H9 (cell line): ENCODE results near the gene RIMOC1. TPM values are rescaled to one million over a fixed set of nuclear protein-coding genes. Genes with fewer than 3 reads are reported as not detected.

Source experiments
- DNase-seq: peaks from one replicate; pipeline ENCODE4 v3.0.0-alpha.2; 2017
- H2AFZ ChIP-seq: one replicate; pipeline ENCODE4 v1.6.1; 2013; ENCODE audit warnings: mild to moderate bottlenecking, low read length, control low read depth, moderate library complexity
- H2AK5ac ChIP-seq: 2 replicates; pipeline ENCODE4 v1.6.1; 2013; ENCODE audit warnings: low read length, control low read depth, mixed read lengths; ENCODE audit not compliant: insufficient read length
- H2BK120ac ChIP-seq: one replicate; pipeline ENCODE4 v1.6.1; 2013; ENCODE audit warnings: low read depth, mild to moderate bottlenecking, low read length, control low read depth, inconsistent platforms; ENCODE audit not compliant: poor library complexity, severe bottlenecking
- H2BK12ac ChIP-seq: 2 replicates; pipeline ENCODE4 v1.6.1; 2013; ENCODE audit warnings: low read length, control low read depth, mixed read lengths, low read depth; ENCODE audit not compliant: insufficient read length
- H2BK15ac ChIP-seq: 2 replicates; pipeline ENCODE4 v1.6.1; 2013; ENCODE audit warnings: low read depth, low read length, control low read depth
- H2BK20ac ChIP-seq: one replicate; pipeline ENCODE4 v1.6.1; 2013; ENCODE audit warnings: low read depth, mild to moderate bottlenecking, low read length, control low read depth, inconsistent platforms; ENCODE audit not compliant: poor library complexity, severe bottlenecking
- H2BK5ac ChIP-seq: 2 replicates; pipeline ENCODE4 v1.6.1; 2013; ENCODE audit warnings: low read length, control low read depth, mixed read lengths; ENCODE audit not compliant: insufficient read length
- H3K14ac ChIP-seq: 2 replicates; pipeline ENCODE4 v1.6.1; 2013; ENCODE audit warnings: low read length, control low read depth; ENCODE audit not compliant: insufficient read depth
- H3K18ac ChIP-seq: 2 replicates; pipeline ENCODE4 v1.6.1; 2013; ENCODE audit warnings: low read depth, mild to moderate bottlenecking, mixed read lengths, low read length, control low read depth; ENCODE audit not compliant: insufficient read length
- H3K23ac ChIP-seq: 2 replicates; pipeline ENCODE4 v1.6.1; 2013; ENCODE audit warnings: low read length, control low read depth, mixed read lengths, low read depth; ENCODE audit not compliant: insufficient read length
- H3K23me2 ChIP-seq: 2 replicates; pipeline ENCODE4 v1.6.1; 2013; ENCODE audit warnings: low read depth, mild to moderate bottlenecking, mixed read lengths, low read length, control low read depth; ENCODE audit not compliant: insufficient read length, poor library complexity, severe bottlenecking
- H3K27ac ChIP-seq: 2 replicates; pipeline ENCODE4 v1.5.1; 2013; ENCODE audit warnings: low read length, control low read depth, mixed read lengths, low read depth; ENCODE audit not compliant: insufficient read length
- H3K27me3 ChIP-seq: 2 replicates; pipeline ENCODE4 v1.6.1; 2013; ENCODE audit warnings: low read length, control low read depth, inconsistent platforms; ENCODE audit not compliant: insufficient read depth
- H3K4ac ChIP-seq: 2 replicates; pipeline ENCODE4 v1.6.1; 2013; ENCODE audit warnings: low read depth, mild to moderate bottlenecking, control low read depth, inconsistent platforms, low read length, moderate library complexity
- H3K4me1 ChIP-seq: 2 replicates; pipeline ENCODE4 v1.6.1; 2013; ENCODE audit warnings: low read length, control low read depth, inconsistent platforms; ENCODE audit not compliant: insufficient read depth
- H3K4me2 ChIP-seq: 2 replicates; pipeline ENCODE4 v1.6.1; 2013; ENCODE audit warnings: low read length, control low read depth, mixed read lengths; ENCODE audit not compliant: insufficient read length, insufficient read depth
- H3K56ac ChIP-seq: 2 replicates; pipeline ENCODE4 v1.6.1; 2013; ENCODE audit warnings: low read depth, mild to moderate bottlenecking, mixed read lengths, low read length, control low read depth; ENCODE audit not compliant: insufficient read length
- H3K79me1 ChIP-seq: 2 replicates; pipeline ENCODE4 v1.6.1; 2013; ENCODE audit warnings: low read depth, mild to moderate bottlenecking, moderate library complexity, low read length, control low read depth, inconsistent platforms; ENCODE audit not compliant: insufficient read depth, poor library complexity, severe bottlenecking
- H3K79me2 ChIP-seq: 2 replicates; pipeline ENCODE4 v1.6.1; 2013; ENCODE audit warnings: low read length, control low read depth, inconsistent platforms; ENCODE audit not compliant: insufficient read depth
- H3K9ac ChIP-seq: 2 replicates; pipeline ENCODE4 v1.6.1; 2013; ENCODE audit warnings: low read length, control low read depth, mixed read lengths; ENCODE audit not compliant: insufficient read length; ENCODE audit errors: extremely low read depth
- H3K9me3 ChIP-seq: one replicate; pipeline ENCODE4 v1.6.1; 2013; ENCODE audit warnings: low read depth, low read length, inconsistent platforms; ENCODE audit not compliant: control insufficient read depth
- H3T11ph ChIP-seq: one replicate; pipeline ENCODE4 v1.6.1; 2013; ENCODE audit warnings: mild to moderate bottlenecking, low read length, control low read depth, inconsistent platforms
- H4K20me1 ChIP-seq: one replicate; pipeline ENCODE4 v1.6.1; 2013; ENCODE audit not compliant: control insufficient read depth, insufficient read length, insufficient read depth
- H4K5ac ChIP-seq: 2 replicates; pipeline ENCODE4 v1.6.1; 2013; ENCODE audit warnings: low read depth, mild to moderate bottlenecking, mixed read lengths, low read length, control low read depth; ENCODE audit not compliant: insufficient read length
- H4K8ac ChIP-seq: replicated peaks from 2 replicates; pipeline ENCODE4 v1.6.1; 2013; ENCODE audit warnings: low read length, control low read depth, mixed read lengths, low read depth; ENCODE audit not compliant: insufficient read length
- H4K91ac ChIP-seq: 2 replicates; pipeline ENCODE4 v1.6.1; 2013; ENCODE audit warnings: low read depth, mild to moderate bottlenecking, moderate library complexity, mixed read lengths, low read length, control low read depth; ENCODE audit not compliant: insufficient read length
- H3K27ac Mint-ChIP-seq, 3 experiments: 2 replicates in 2 of 3; 3 replicates in 1 of 3; pipeline ENCODE4 v1.8.0; 2020 to 2021; ENCODE audit warnings: mixed read lengths in 3 of 3, mild to moderate bottlenecking in 1 of 3, moderate library complexity in 1 of 3
- H3K27me3 Mint-ChIP-seq: 2 replicates; pipeline ENCODE4 v1.8.0; 2021; ENCODE audit warnings: low read depth, mild to moderate bottlenecking, moderate library complexity, mixed read lengths
- H3K36me3 Mint-ChIP-seq, 3 experiments: 2 replicates in 2 of 3; 3 replicates in 1 of 3; pipeline ENCODE4 v1.8.0; 2020 to 2021; ENCODE audit warnings: low read depth in 3 of 3, mixed read lengths in 3 of 3; ENCODE audit not compliant: insufficient read depth in 1 of 3
- H3K4me1 Mint-ChIP-seq, 2 experiments: 2 replicates each; pipeline ENCODE4 v1.8.0; 2020; ENCODE audit warnings: mixed read lengths in 2 of 2
- H3K4me3 Mint-ChIP-seq, 2 experiments: 2 replicates in 1 of 2; 3 replicates in 1 of 2; pipeline ENCODE4 v1.8.0; 2020 to 2021; ENCODE audit warnings: mild to moderate bottlenecking in 2 of 2, mixed read lengths in 2 of 2, moderate library complexity in 1 of 2
- H3K9me3 Mint-ChIP-seq, 2 experiments: 2 replicates in 1 of 2; 3 replicates in 1 of 2; pipeline ENCODE4 v1.8.0; 2020; ENCODE audit warnings: mild to moderate bottlenecking in 2 of 2, mixed read lengths in 2 of 2, moderate library complexity in 1 of 2
- WGBS: extraction: QIAGEN DNeasy Blood & Tissue Kit; methylation state at CpG from one replicate; pipeline ENCODE4 v1.1.7; 2013; ENCODE audit warnings: missing lambda C conversion rate, low lambda C conversion rate, mixed read lengths; ENCODE audit not compliant: insufficient read length; ENCODE audit errors: extremely low coverage; 5-methylcytosine and 5-hydroxymethylcytosine counted together
- total RNA-seq: library from RNA; stranded (reverse); gene quantifications from 2 replicates; pipeline ENCODE4 v1.2.1, GENCODE V29; 2021
- TF ChIP-seq, protein P1 (sequence below): fragments of 200-600 bp; sonication (generic); conservative IDR thresholded peaks from 3 replicates; pipeline ENCODE4 v1.8.0; 2021; ENCODE audit warnings: antibody characterized with exemption, mild to moderate bottlenecking

RIMOC1 gene
- total RNA-seq, 1 experiment from 2014 or later = 43.3 TPM

- Histone ChIP-seq H4K20me1 (no peaks in the 10 kb centered on the region), H3K4me1 (no peaks in the 10 kb centered on the region), H3K4me2 (no peak overlapping the region), H3K79me2 (no peaks in the 10 kb centered on the region), H3K14ac (no peak overlapping the region), H2BK5ac (no peak overlapping the region), H3K4ac (no peak overlapping the region), H4K5ac (no peak overlapping the region), H3K27me3 (no peaks in the 10 kb centered on the region), H2BK120ac (no peak overlapping the region), H2BK20ac (no peak overlapping the region), H2AK5ac (no peak overlapping the region), H3K9me3 (no peaks in the 10 kb centered on the region), H3K18ac (no peak overlapping the region), H2AFZ (no peak overlapping the region), H2BK15ac (no peak overlapping the region), H4K91ac (no peak overlapping the region), H3K79me1 (no peaks in the 10 kb centered on the region), H2BK12ac (no peak overlapping the region), H3K27ac (no peak overlapping the region), H3K23me2 (no peaks in the 10 kb centered on the region), H3K56ac (no peak overlapping the region), H3T11ph (no peak overlapping the region), H3K23ac (no peak overlapping the region), H3K9ac (no peak overlapping the region), H4K8ac (no peak overlapping the region)
- no CpG with 5 or more reads among the region's 3 CpGs for WGBS
- H3K4me1 Mint-ChIP-seq = peaks cover 9 to 10% of the 10 kb centered on the region in 2 experiments
- TF ChIP-seq, protein P1, sequence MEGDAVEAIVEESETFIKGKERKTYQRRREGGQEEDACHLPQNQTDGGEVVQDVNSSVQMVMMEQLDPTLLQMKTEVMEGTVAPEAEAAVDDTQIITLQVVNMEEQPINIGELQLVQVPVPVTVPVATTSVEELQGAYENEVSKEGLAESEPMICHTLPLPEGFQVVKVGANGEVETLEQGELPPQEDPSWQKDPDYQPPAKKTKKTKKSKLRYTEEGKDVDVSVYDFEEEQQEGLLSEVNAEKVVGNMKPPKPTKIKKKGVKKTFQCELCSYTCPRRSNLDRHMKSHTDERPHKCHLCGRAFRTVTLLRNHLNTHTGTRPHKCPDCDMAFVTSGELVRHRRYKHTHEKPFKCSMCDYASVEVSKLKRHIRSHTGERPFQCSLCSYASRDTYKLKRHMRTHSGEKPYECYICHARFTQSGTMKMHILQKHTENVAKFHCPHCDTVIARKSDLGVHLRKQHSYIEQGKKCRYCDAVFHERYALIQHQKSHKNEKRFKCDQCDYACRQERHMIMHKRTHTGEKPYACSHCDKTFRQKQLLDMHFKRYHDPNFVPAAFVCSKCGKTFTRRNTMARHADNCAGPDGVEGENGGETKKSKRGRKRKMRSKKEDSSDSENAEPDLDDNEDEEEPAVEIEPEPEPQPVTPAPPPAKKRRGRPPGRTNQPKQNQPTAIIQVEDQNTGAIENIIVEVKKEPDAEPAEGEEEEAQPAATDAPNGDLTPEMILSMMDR = no peak
- peaks cover 0 to 10% of the 10 kb centered on the region in 2 experiments; a peak in 4 of 5 replicates for H3K9me3 Mint-ChIP-seq
- H3K27me3 Mint-ChIP-seq = peaks cover 20% of the 10 kb centered on the region
- no peak overlapping the region for H3K27ac Mint-ChIP-seq
- DNase-seq = no peak
- no peak overlapping the region for H3K4me3 Mint-ChIP-seq
- H3K36me3 Mint-ChIP-seq = 0 out of 7 replicates have a peak, but pooled peaks cover 0 to 1% (median 0%) of the 10 kb centered on the region in 3 experiments
Measured at GRCh38 chr5:41893074-41893851, 10.9 kb upstream of the RIMOC1 start.
